Smooth muscle cell (in vitro differentiated cells): ENCODE results near the gene HAND2. TPM values are rescaled to one million over a fixed set of nuclear protein-coding genes. Genes with fewer than 3 reads are reported as not detected.

Experiments
- DNase-seq: peaks from one replicate; lab custom pipeline; 2025; ENCODE audit not compliant: unreplicated experiment; lab: John Stamatoyannopoulos, UW
- H2AFZ ChIP-seq: fragments of 200-600 bp; sonication (generic); 2 replicates; pipeline ENCODE4 v1.6.0; 2016; ENCODE audit warnings: antibody characterized with exemption, low read depth, mild to moderate bottlenecking
- H3F3A ChIP-seq: fragments of 200-600 bp; sonication (generic); 2 replicates; pipeline ENCODE4 v1.6.0; 2017; ENCODE audit warnings: antibody characterized with exemption, low read depth
- H3K27ac ChIP-seq: fragments of 200-600 bp; sonication (generic); 2 replicates; pipeline ENCODE4 v1.5.1; 2016; ENCODE audit warnings: low read depth, mild to moderate bottlenecking
- H3K27me3 ChIP-seq: fragments of 200-600 bp; sonication (generic); 2 replicates; pipeline ENCODE4 v1.6.1; 2016; ENCODE audit warnings: low read depth, mild to moderate bottlenecking
- H3K36me3 ChIP-seq: fragments of 200-600 bp; sonication (generic); 2 replicates; pipeline ENCODE4 v1.5.1; 2016; ENCODE audit warnings: low read depth
- H3K4me1 ChIP-seq: fragments of 200-600 bp; sonication (generic); 2 replicates; pipeline ENCODE4 v1.5.1; 2016; ENCODE audit warnings: low read depth
- H3K4me2 ChIP-seq: fragments of 200-600 bp; sonication (generic); 2 replicates; pipeline ENCODE4 v1.6.0; 2016; ENCODE audit warnings: mild to moderate bottlenecking
- H3K4me3 ChIP-seq: fragments of 200-600 bp; sonication (generic); 2 replicates; pipeline ENCODE4 v1.5.1; 2016; ENCODE audit warnings: mild to moderate bottlenecking
- H3K79me2 ChIP-seq: fragments of 200-600 bp; sonication (generic); 2 replicates; pipeline ENCODE4 v1.6.0; 2016; ENCODE audit warnings: low read depth, mild to moderate bottlenecking
- H3K9ac ChIP-seq: fragments of 200-600 bp; sonication (generic); 2 replicates; pipeline ENCODE4 v1.6.0; 2016; ENCODE audit warnings: low read depth
- H3K9me3 ChIP-seq: fragments of 200-600 bp; sonication (generic); replicated peaks from 2 replicates; pipeline ENCODE4 v1.5.1; 2016; ENCODE audit warnings: low read depth
- H4K20me1 ChIP-seq: fragments of 200-600 bp; sonication (generic); 2 replicates; pipeline ENCODE4 v1.6.0; 2016; ENCODE audit warnings: low read depth
- WGBS: methylation state at CpG from one replicate; pipeline ENCODE4 v1.1.7; 2016; ENCODE audit warnings: low lambda C conversion rate; 5-methylcytosine and 5-hydroxymethylcytosine counted together
- polyA plus RNA-seq: library from polyadenylated mRNA; unstranded; fragments of >200 nt; fragmentation: Nextera tagmentation; extraction: Ambion mirVana; gene quantifications from 2 replicates; pipeline ENCODE4 v1.2.1, GENCODE V29; 2016
- total RNA-seq: library from RNA; depleted of rRNA; stranded (reverse); fragments of >200 nt; gene quantifications from 2 replicates; pipeline ENCODE4 v1.2.3, GENCODE V29; 2014
- TF ChIP-seq, protein P1 (sequence below): fragments of 200-600 bp; sonication (generic); IDR thresholded peaks from 2 replicates; pipeline ENCODE4 v1.5.1; 2017; ENCODE audit warnings: borderline replicate concordance, mild to moderate bottlenecking, antibody characterized with exemption; ENCODE audit not compliant: insufficient read depth, poor library complexity, severe bottlenecking

The HAND2 gene
- total and polyA plus RNA-seq, 2 experiments from 2014 or later = 265 to 324 TPM

DNA sequence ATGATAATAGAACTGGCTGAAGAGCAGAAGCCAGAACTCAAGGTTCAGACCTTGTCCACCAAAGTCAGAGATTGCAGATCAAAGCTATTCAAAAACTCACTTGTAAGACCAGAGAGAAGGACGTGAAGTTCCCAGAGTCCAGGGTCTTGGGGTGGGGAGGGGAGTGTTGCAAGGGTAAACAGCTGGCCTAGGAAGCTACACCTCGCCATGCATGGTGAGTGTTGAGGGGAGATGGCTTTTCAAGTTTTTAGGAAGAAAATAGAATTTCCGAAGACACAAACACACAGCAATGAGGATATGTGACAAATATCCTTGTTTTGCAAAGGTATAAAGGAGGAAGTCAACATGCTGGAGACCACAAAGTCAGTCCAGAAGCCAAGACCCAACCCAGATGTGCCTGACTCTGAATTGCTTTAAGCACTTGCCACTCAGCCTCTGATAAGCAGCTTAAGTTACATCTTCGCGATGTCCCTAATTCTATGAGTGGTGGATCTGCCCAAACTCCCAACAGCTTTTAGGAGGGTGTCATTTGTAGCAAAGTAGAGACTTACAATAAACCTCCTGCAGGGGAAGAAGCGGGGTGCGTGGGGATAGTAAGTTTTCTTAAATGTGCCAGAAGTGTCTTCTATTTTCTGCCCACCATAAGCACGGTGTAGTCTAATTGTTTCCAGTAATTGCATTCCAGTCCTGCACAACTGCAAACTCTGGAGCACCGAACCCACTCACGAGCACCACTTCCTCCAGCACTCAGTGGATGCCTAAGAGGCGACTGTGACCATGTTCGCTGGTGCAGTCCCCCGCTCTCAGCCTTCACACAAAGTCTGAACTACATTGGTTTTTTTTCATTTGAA lies 26.5 kb downstream of the HAND2 start:
- no peak overlapping the region for H3K4me2 ChIP-seq
- H2AFZ ChIP-seq = no peak overlapping the region
- TF ChIP-seq, protein P1, sequence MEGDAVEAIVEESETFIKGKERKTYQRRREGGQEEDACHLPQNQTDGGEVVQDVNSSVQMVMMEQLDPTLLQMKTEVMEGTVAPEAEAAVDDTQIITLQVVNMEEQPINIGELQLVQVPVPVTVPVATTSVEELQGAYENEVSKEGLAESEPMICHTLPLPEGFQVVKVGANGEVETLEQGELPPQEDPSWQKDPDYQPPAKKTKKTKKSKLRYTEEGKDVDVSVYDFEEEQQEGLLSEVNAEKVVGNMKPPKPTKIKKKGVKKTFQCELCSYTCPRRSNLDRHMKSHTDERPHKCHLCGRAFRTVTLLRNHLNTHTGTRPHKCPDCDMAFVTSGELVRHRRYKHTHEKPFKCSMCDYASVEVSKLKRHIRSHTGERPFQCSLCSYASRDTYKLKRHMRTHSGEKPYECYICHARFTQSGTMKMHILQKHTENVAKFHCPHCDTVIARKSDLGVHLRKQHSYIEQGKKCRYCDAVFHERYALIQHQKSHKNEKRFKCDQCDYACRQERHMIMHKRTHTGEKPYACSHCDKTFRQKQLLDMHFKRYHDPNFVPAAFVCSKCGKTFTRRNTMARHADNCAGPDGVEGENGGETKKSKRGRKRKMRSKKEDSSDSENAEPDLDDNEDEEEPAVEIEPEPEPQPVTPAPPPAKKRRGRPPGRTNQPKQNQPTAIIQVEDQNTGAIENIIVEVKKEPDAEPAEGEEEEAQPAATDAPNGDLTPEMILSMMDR = no peak
- no peak for DNase-seq
- no peaks in the 10 kb centered on the region for H3K27me3 ChIP-seq
- H3K4me3 ChIP-seq = no peak overlapping the region
- whole genome bisulfite sequencing = 61% methylated on average over 13 of the region's 13 CpGs
- H3K36me3 ChIP-seq = no peaks in the 10 kb centered on the region
- H3K9ac ChIP-seq = no peak overlapping the region
- peaks cover 3% of the 10 kb centered on the region for H3K4me1 ChIP-seq
- peaks cover 53% of the 10 kb centered on the region for H3K79me2 ChIP-seq
- H4K20me1 ChIP-seq = no peaks in the 10 kb centered on the region
- no peaks in the 10 kb centered on the region for H3K9me3 ChIP-seq
- H3K27ac ChIP-seq = no peak overlapping the region
- H3F3A ChIP-seq = peaks cover 4% of the 10 kb centered on the region

DNA sequence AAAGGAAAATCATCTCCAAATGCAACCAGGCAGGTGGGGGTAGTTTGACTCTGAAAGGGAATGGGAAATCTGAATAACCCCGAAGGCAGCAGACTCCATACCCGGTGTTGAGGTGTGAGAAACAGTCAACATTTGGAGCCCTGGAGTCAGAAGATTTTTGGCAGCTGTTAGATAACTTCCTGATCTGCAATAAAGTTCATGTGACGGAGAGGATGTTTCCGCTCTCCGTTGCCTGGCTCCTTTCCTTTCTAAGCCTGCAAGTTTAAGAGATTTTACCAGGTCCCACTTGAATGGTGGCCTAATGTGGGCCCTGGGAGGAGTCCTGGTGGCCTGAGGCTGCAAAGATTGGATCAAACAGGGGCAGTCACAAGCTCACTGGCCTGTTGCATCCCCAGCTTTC lies 27.7 kb downstream of the HAND2 start:
- H3F3A ChIP-seq = no peaks in the 10 kb centered on the region
- H3K4me3 ChIP-seq = no peak overlapping the region
- no peak overlapping the region for H2AFZ ChIP-seq
- H3K9ac ChIP-seq = no peak overlapping the region
- no peak overlapping the region for H3K27ac ChIP-seq
- no peaks in the 10 kb centered on the region for H3K36me3 ChIP-seq
- TF ChIP-seq, protein P1 = no peak
- no peaks in the 10 kb centered on the region for H3K27me3 ChIP-seq
- H3K4me1 ChIP-seq = no peaks in the 10 kb centered on the region
- DNase-seq = no peak
- WGBS = 40% methylated on average over 5 of the region's 5 CpGs
- no peaks in the 10 kb centered on the region for H4K20me1 ChIP-seq
- H3K9me3 ChIP-seq = no peaks in the 10 kb centered on the region
- no peak overlapping the region for H3K4me2 ChIP-seq
- peaks cover 40% of the 10 kb centered on the region for H3K79me2 ChIP-seq

DNA sequence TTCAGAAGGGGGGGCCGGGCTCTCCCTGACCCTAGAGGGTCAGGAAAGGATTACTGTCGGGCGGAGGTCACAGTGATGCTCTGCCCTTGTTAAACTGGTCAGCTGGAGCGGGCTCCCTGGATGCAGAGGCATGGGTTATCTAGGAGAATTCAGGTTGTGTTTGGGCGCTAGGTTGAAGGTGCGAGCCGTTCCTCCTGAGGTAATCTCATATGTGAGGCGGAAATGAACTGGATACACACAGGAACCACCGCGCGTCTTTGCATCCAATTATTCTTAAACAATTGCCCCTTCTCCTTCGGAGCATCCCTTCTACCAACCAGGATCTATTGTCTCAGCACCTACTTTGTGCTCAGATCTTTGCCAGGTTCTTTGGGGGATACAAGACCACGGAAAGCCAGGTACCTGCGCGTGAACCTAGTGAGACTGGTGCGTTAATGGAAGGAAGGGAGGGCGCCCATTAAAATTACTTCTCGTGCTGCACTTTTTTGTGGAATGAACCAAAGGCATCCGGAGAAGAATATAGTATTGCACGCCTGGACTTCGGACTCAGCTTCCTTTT lies 28.4 kb downstream of the HAND2 start:
- Histone ChIP-seq H3K4me3 (peak overlapping the region; percentile 34), H3K27me3 (no peaks in the 10 kb centered on the region), H3K9me3 (no peaks in the 10 kb centered on the region), H3K27ac (no peak overlapping the region), H4K20me1 (no peaks in the 10 kb centered on the region), H3K36me3 (no peaks in the 10 kb centered on the region), H3F3A (no peaks in the 10 kb centered on the region), H3K79me2 (peaks cover 34% of the 10 kb centered on the region), H3K4me2 (peak overlapping the region; percentile 79), H2AFZ (no peak overlapping the region), H3K4me1 (no peaks in the 10 kb centered on the region), H3K9ac (no peak overlapping the region)
- TF ChIP-seq, protein P1 = no peak
- WGBS = 40% methylated on average over 21 of the region's 21 CpGs
- DNase-seq = no peak
